Measurements from ENCODE around the gene KCNQ1. TPM values are rescaled to one million over a fixed set of nuclear protein-coding genes. Genes with fewer than 3 reads are reported as not detected.

The KCNQ1 gene
- total and polyA plus RNA-seq, 2 of the 13 experiments (the other 11 are each of a cell fraction or from before 2014, with no cell fraction given) = 0.02 to 0.08 TPM

GRCh38 chr11:2400069-2400761 lies 44.6 kb upstream of the KCNQ1 start, which contains the start of gene TSSC4 (continued):
- TF ChIP-seq, protein P1, sequence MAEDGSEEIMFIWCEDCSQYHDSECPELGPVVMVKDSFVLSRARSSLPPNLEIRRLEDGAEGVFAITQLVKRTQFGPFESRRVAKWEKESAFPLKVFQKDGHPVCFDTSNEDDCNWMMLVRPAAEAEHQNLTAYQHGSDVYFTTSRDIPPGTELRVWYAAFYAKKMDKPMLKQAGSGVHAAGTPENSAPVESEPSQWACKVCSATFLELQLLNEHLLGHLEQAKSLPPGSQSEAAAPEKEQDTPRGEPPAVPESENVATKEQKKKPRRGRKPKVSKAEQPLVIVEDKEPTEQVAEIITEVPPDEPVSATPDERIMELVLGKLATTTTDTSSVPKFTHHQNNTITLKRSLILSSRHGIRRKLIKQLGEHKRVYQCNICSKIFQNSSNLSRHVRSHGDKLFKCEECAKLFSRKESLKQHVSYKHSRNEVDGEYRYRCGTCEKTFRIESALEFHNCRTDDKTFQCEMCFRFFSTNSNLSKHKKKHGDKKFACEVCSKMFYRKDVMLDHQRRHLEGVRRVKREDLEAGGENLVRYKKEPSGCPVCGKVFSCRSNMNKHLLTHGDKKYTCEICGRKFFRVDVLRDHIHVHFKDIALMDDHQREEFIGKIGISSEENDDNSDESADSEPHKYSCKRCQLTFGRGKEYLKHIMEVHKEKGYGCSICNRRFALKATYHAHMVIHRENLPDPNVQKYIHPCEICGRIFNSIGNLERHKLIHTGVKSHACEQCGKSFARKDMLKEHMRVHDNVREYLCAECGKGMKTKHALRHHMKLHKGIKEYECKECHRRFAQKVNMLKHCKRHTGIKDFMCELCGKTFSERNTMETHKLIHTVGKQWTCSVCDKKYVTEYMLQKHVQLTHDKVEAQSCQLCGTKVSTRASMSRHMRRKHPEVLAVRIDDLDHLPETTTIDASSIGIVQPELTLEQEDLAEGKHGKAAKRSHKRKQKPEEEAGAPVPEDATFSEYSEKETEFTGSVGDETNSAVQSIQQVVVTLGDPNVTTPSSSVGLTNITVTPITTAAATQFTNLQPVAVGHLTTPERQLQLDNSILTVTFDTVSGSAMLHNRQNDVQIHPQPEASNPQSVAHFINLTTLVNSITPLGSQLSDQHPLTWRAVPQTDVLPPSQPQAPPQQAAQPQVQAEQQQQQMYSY (CRISPR knock-in tag; IDR thresholded peaks at IDR 0.05) = 0 out of 2 replicates have a peak, but pooled peaks have one; percentile 32
- TF ChIP-seq, protein P2, sequence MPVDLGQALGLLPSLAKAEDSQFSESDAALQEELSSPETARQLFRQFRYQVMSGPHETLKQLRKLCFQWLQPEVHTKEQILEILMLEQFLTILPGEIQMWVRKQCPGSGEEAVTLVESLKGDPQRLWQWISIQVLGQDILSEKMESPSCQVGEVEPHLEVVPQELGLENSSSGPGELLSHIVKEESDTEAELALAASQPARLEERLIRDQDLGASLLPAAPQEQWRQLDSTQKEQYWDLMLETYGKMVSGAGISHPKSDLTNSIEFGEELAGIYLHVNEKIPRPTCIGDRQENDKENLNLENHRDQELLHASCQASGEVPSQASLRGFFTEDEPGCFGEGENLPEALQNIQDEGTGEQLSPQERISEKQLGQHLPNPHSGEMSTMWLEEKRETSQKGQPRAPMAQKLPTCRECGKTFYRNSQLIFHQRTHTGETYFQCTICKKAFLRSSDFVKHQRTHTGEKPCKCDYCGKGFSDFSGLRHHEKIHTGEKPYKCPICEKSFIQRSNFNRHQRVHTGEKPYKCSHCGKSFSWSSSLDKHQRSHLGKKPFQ (CRISPR knock-in tag; IDR thresholded peaks at IDR 0.05; ENCODE audit: insufficient replicate concordance) = no peak
- TF ChIP-seq ONECUT2 (CRISPR knock-in tag; IDR thresholded peaks at IDR 0.05) (no peak), SRSF1 (optimal IDR thresholded peaks at IDR 0.05; ENCODE audit: low read depth, low read length) (no peak), ZNF670 (CRISPR knock-in tag; IDR thresholded peaks at IDR 0.05; ENCODE audit: borderline replicate concordance) (0 out of 2 replicates have a peak, but pooled peaks have one; percentile 66), ESRRA (CRISPR knock-in tag; IDR thresholded peaks at IDR 0.05; ENCODE audit: low read depth) (peak; percentile 42; the same call in 1 of the 2 replicates), ZNF276 (CRISPR knock-in tag; IDR thresholded peaks at IDR 0.05; ENCODE audit: low read depth) (no peak), CBX1 (IDR thresholded peaks at IDR 0.05; ENCODE audit: low read depth) (peak; percentile 90), BORCS8-MEF2B (CRISPR knock-in tag; IDR thresholded peaks at IDR 0.05) (no peak; the same call in 1 of the 2 replicates), ZBTB21 (CRISPR knock-in tag; IDR thresholded peaks at IDR 0.05) (peak; percentile 99), ZNF746 (CRISPR knock-in tag; IDR thresholded peaks at IDR 0.05) (no peak)
- TF ChIP-seq, protein P3, sequence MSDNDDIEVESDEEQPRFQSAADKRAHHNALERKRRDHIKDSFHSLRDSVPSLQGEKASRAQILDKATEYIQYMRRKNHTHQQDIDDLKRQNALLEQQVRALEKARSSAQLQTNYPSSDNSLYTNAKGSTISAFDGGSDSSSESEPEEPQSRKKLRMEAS (IDR thresholded peaks at IDR 0.05) = peak; percentile 84
- TF ChIP-seq, protein P4, sequence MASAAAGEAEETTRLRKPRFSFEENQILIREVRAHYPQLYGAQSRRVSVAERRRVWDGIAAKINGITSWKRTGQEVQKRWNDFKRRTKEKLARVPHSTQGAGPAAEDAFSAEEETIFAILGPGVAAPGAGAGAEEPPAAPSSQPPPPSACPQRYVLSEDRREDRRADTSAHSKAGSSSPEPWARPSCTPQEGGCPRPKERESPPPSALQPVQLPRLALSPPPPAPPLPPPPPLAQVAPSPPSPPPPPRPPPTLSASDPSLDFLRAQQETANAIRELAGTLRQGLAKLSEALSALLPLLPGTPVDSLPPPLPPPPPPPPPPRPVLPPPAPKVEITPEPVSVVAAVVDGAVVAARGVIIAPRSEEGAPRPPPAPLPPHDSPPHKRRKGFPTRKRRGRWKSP (CRISPR knock-in tag; IDR thresholded peaks at IDR 0.05) = 0 out of 2 replicates have a peak, but pooled peaks have one; percentile 46
- TF ChIP-seq, protein P5, sequence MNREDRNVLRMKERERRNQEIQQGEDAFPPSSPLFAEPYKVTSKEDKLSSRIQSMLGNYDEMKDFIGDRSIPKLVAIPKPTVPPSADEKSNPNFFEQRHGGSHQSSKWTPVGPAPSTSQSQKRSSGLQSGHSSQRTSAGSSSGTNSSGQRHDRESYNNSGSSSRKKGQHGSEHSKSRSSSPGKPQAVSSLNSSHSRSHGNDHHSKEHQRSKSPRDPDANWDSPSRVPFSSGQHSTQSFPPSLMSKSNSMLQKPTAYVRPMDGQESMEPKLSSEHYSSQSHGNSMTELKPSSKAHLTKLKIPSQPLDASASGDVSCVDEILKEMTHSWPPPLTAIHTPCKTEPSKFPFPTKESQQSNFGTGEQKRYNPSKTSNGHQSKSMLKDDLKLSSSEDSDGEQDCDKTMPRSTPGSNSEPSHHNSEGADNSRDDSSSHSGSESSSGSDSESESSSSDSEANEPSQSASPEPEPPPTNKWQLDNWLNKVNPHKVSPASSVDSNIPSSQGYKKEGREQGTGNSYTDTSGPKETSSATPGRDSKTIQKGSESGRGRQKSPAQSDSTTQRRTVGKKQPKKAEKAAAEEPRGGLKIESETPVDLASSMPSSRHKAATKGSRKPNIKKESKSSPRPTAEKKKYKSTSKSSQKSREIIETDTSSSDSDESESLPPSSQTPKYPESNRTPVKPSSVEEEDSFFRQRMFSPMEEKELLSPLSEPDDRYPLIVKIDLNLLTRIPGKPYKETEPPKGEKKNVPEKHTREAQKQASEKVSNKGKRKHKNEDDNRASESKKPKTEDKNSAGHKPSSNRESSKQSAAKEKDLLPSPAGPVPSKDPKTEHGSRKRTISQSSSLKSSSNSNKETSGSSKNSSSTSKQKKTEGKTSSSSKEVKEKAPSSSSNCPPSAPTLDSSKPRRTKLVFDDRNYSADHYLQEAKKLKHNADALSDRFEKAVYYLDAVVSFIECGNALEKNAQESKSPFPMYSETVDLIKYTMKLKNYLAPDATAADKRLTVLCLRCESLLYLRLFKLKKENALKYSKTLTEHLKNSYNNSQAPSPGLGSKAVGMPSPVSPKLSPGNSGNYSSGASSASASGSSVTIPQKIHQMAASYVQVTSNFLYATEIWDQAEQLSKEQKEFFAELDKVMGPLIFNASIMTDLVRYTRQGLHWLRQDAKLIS (CRISPR knock-in tag; IDR thresholded peaks at IDR 0.05) = 0 out of 2 replicates have a peak, but pooled peaks have one; percentile 33

Measured in HepG2 (cell line).